ENCODE results near the gene KMT2A.

KMT2A gene

DNA sequence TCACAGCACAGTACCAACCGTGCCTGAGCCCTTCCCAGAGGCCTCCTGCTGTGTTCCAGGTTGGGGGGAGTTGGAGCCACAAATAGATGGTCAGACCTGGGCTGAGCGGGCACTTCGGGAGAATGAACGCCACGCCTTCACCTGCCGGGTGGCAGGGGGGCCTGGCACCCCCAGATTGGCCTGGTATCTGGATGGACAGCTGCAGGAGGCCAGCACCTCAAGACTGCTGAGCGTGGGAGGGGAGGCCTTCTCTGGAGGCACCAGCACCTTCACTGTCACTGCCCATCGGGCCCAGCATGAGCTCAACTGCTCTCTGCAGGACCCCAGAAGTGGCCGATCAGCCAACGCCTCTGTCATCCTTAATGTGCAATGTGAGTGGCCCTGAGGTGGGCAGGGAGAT, 95.8 kb downstream of the KMT2A start:
- no peaks in the 10 kb centered on the region for H3K9me2 ChIP-seq (replicated peaks; ENCODE audit: low read depth, low read length)
- TF ChIP-seq EZH2phosphoT487 (IDR thresholded peaks at IDR 0.05; ENCODE audit: borderline replicate concordance): no peak
- TF ChIP-seq, protein P1, sequence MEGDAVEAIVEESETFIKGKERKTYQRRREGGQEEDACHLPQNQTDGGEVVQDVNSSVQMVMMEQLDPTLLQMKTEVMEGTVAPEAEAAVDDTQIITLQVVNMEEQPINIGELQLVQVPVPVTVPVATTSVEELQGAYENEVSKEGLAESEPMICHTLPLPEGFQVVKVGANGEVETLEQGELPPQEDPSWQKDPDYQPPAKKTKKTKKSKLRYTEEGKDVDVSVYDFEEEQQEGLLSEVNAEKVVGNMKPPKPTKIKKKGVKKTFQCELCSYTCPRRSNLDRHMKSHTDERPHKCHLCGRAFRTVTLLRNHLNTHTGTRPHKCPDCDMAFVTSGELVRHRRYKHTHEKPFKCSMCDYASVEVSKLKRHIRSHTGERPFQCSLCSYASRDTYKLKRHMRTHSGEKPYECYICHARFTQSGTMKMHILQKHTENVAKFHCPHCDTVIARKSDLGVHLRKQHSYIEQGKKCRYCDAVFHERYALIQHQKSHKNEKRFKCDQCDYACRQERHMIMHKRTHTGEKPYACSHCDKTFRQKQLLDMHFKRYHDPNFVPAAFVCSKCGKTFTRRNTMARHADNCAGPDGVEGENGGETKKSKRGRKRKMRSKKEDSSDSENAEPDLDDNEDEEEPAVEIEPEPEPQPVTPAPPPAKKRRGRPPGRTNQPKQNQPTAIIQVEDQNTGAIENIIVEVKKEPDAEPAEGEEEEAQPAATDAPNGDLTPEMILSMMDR (conservative IDR thresholded peaks at IDR 0.05; ENCODE audit: low read length): no peak
- H3K4me1 ChIP-seq (ENCODE audit: insufficient read depth, low read length, poor library complexity, severe bottlenecking): peaks cover 15% of the 10 kb centered on the region
- H2AFZ ChIP-seq (ENCODE audit: low read length): no peak overlapping the region
- H4K20me1 ChIP-seq (ENCODE audit: insufficient read depth, low read length, poor library complexity, severe bottlenecking): no peaks in the 10 kb centered on the region
- H3K27me3 ChIP-seq (ENCODE audit: insufficient read depth, low read length, poor library complexity, severe bottlenecking): no peaks in the 10 kb centered on the region
- H3K4me2 ChIP-seq (ENCODE audit: low read depth, low read length, poor library complexity, severe bottlenecking): peak overlapping the region; percentile 81
- H3K79me2 ChIP-seq (ENCODE audit: insufficient read depth, low read length): peaks cover 12% of the 10 kb centered on the region; the same call in 1 of the 2 replicates
- no peaks in the 10 kb centered on the region for H3K9me3 ChIP-seq (ENCODE audit: insufficient read depth, low read depth, low read length)
- H3K9ac ChIP-seq (ENCODE audit: low read depth, low read length, poor library complexity, severe bottlenecking): peak overlapping the region; percentile 63
- H3K36me3 ChIP-seq (ENCODE audit: insufficient read depth, low read length): no peaks in the 10 kb centered on the region
- no peaks in the 10 kb centered on the region for H3F3A ChIP-seq (ENCODE audit: low read depth)
- peak overlapping the region; percentile 97 for H3K4me3 ChIP-seq (ENCODE audit: low read length, poor library complexity, severe bottlenecking)

DNA sequence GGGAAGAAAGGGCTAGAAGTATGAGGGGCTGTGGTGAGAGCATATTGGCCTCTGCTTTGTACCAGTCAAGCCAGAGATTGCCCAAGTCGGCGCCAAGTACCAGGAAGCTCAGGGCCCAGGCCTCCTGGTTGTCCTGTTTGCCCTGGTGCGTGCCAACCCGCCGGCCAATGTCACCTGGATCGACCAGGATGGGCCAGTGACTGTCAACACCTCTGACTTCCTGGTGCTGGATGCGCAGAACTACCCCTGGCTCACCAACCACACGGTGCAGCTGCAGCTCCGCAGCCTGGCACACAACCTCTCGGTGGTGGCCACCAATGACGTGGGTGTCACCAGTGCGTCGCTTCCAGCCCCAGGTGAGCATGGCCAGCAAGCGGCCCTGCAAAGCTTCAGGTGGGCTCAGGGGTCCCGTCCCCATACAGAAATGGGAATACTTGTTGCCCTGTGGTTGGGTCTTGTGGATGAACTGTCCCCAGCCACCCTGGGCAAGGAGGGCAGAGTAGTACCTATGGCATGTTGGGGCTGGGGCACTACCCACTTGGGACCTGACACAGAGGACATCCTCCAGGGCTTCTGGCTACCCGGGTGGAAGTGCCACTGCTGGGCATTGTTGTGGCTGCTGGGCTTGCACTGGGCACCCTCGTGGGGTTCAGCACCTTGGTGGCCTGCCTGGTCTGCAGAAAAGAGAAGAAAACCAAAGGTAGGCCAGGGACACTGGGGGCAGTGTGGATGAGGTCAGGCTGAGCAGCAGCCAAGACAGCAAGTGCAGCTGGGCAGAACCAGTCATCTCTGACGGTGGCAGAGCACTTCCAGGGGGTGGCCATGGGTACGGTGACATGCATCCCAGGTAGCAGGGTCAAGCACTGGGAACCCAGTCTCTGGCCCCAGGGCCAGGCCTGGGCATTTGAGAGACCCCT, 96.8 kb downstream of the KMT2A start:
- H3K4me1 ChIP-seq (ENCODE audit: insufficient read depth, low read length, poor library complexity, severe bottlenecking): peaks cover 11% of the 10 kb centered on the region
- H3K4me3 ChIP-seq (ENCODE audit: low read length, poor library complexity, severe bottlenecking): no peak overlapping the region
- H3K9me3 ChIP-seq (ENCODE audit: insufficient read depth, low read depth, low read length): no peaks in the 10 kb centered on the region
- H4K20me1 ChIP-seq (ENCODE audit: insufficient read depth, low read length, poor library complexity, severe bottlenecking): no peaks in the 10 kb centered on the region
- H3K36me3 ChIP-seq (ENCODE audit: insufficient read depth, low read length): no peaks in the 10 kb centered on the region
- no peak overlapping the region for H3K9ac ChIP-seq (ENCODE audit: low read depth, low read length, poor library complexity, severe bottlenecking)
- H3F3A ChIP-seq (ENCODE audit: low read depth): no peaks in the 10 kb centered on the region
- H2AFZ ChIP-seq (ENCODE audit: low read length): no peak overlapping the region
- TF ChIP-seq, protein P1 (conservative IDR thresholded peaks at IDR 0.05; ENCODE audit: low read length): no peak
- TF ChIP-seq EZH2phosphoT487 (IDR thresholded peaks at IDR 0.05; ENCODE audit: borderline replicate concordance): no peak
- H3K4me2 ChIP-seq (ENCODE audit: low read depth, low read length, poor library complexity, severe bottlenecking): no peak overlapping the region
- no peaks in the 10 kb centered on the region for H3K27me3 ChIP-seq (ENCODE audit: insufficient read depth, low read length, poor library complexity, severe bottlenecking)
- H3K9me2 ChIP-seq (replicated peaks; ENCODE audit: low read depth, low read length): no peaks in the 10 kb centered on the region
- H3K79me2 ChIP-seq (ENCODE audit: insufficient read depth, low read length): peaks cover 12% of the 10 kb centered on the region; the same call in 1 of the 2 replicates

DNA sequence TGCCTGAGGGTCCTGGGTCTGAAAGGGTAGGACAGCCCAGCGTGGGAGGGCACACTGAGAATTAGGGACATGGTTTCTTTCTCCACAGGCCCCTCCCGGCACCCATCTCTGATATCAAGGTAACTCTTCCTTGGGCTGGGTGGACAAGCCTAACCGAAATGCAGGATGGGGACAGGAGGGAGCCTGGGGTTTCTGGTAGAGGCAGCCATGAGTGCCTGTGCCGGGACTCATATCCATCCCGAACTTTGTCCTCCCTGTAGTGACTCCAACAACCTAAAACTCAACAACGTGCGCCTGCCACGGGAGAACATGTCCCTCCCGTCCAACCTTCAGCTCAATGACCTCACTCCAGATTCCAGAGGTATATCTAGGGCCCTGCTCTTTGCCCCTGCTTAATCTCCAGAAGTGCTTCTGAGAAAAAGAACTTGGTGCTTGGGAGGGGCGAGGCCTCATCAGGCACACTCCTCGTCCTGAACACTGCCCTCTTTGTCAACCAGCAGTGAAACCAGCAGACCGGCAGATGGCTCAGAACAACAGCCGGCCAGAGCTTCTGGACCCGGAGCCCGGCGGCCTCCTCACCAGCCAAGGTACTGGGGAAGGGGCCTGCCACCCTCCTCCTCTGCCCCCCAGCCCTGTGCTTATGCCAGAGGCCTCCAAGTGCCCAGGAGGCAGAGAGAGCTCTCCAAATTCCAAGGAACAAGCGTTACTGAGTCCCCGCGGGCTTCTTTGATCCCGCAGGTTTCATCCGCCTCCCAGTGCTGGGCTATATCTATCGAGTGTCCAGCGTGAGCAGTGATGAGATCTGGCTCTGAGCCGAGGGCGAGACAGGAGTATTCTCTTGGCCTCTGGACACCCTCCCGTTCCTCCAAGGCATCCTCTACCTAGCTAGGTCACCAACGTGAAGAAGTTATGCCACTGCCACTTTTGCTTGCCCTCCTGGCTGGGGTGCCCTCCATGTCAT, 97.8 kb downstream of the KMT2A start:
- no peaks in the 10 kb centered on the region for H3F3A ChIP-seq (ENCODE audit: low read depth)
- no peaks in the 10 kb centered on the region for H3K9me3 ChIP-seq (ENCODE audit: insufficient read depth, low read depth, low read length)
- H3K4me2 ChIP-seq (ENCODE audit: low read depth, low read length, poor library complexity, severe bottlenecking): no peak overlapping the region
- H3K27me3 ChIP-seq (ENCODE audit: insufficient read depth, low read length, poor library complexity, severe bottlenecking): no peaks in the 10 kb centered on the region
- no peaks in the 10 kb centered on the region for H4K20me1 ChIP-seq (ENCODE audit: insufficient read depth, low read length, poor library complexity, severe bottlenecking)
- H3K4me1 ChIP-seq (ENCODE audit: insufficient read depth, low read length, poor library complexity, severe bottlenecking): peaks cover 11% of the 10 kb centered on the region
- no peak overlapping the region for H3K9ac ChIP-seq (ENCODE audit: low read depth, low read length, poor library complexity, severe bottlenecking)
- peaks cover 12% of the 10 kb centered on the region; the same call in 1 of the 2 replicates for H3K79me2 ChIP-seq (ENCODE audit: insufficient read depth, low read length)
- H2AFZ ChIP-seq (ENCODE audit: low read length): no peak overlapping the region
- H3K9me2 ChIP-seq (replicated peaks; ENCODE audit: low read depth, low read length): no peaks in the 10 kb centered on the region
- H3K4me3 ChIP-seq (ENCODE audit: low read length, poor library complexity, severe bottlenecking): no peak overlapping the region
- no peaks in the 10 kb centered on the region for H3K36me3 ChIP-seq (ENCODE audit: insufficient read depth, low read length)
- TF ChIP-seq, protein P1 (conservative IDR thresholded peaks at IDR 0.05; ENCODE audit: low read length): no peak
- no peak for TF ChIP-seq EZH2phosphoT487 (IDR thresholded peaks at IDR 0.05; ENCODE audit: borderline replicate concordance)

Data from Loucy (cell line).